ENCODE data around the gene AKAP6.
"Not testable (repeated sequence)": the region's sequence is repeated elsewhere in the genome, so short reads cannot be mapped to it uniquely, and the experiment has no call there.

The AKAP6 gene

DNA sequence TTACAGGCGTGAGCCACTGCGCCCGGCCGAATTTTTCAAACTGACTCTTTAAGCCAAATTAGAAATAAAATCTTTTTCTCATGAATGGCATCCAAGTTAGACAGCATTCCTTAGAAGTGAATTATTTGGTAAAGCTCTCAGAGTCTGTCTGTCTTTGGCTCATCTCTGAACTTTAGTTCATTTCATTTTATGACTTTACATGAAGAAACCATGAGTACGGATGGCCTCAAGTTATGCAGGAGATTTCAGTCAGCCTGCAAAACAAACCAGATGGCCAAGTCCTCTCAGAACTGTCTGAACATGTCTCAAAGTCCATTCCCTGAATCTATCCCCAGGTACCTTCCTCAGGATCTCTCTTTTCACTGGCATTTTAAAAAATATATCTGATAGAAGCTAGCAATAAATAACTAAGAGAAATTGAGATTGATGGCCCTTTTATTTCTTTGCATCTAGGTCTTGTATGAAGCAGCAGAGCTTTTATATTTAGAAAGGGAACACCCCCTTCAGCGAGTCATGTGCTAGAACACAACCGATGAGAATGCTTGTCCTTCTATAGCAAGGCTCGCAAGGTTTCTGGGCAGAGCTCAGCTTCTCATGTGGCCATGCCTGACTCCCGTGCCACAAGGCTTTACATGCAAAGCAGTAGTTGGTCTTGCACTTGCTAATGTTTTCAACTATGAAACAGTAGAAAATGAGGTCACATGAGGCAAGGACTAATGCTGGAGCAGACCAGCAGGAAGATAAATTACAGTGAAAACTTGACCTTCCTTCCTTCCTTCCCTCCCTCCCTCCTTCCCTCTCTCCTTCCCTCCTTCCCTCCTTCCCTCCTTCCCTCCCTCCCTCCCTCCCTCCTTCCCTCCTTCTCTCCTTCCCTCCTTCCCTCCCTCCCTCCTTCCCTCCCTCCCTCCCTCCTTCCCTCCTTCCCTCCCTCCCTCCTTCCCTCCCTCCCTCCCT lies 125.0 kb downstream of the AKAP6 start:
- DNase-seq = no peak

DNA sequence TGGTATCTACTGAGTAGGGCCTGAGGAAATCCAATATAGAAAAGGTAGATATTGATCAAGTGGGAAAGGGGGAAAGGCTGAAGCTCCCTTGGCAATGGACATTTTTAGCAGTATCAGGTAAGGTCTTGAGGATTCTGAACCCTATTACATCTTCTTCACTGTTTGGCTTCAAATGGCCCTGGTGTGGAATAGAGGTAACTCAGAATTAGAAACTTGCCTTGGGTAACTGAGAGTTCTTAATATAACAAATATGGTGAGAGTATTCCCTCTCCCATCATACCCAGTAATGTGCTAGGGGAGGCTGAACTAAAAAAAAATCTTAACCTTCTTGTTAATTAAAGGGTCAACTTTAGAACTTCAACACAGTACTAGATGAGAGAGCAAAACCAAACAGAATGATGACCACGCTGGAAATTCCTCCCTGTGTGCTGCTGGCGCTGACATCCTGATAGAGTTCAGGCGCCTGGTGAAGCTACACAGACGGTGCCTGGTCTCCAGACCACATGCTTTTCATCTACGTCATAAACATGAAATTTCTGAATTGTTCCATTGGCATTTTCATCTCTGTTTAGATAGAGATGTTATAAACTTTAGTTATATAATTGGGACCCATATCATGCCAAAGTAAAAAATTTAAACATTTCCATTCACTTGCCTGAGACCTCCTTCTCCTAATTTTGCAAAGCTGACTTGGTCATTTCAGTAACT lies 128.3 kb downstream of the AKAP6 start:
- no peak for DNase-seq

DNA sequence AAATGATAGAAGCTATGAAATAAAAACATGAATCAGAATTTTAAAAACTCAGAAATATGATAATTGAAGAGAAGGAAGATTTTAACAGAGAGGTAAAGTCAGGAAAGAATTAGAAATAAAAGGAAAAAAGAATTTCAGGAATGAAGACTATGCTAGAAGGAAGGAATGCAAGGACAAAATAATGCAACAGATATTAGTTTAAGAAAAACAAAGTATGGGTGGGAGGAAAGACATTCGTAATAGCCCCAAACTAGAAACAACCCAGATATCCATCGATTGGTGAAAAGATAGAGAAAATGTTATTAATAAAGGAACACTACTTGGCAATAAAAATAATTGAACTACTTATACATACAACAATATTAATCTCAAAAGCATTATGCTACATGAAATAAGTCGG lies 129.6 kb downstream of the AKAP6 start:
- no peak for DNase-seq

DNA sequence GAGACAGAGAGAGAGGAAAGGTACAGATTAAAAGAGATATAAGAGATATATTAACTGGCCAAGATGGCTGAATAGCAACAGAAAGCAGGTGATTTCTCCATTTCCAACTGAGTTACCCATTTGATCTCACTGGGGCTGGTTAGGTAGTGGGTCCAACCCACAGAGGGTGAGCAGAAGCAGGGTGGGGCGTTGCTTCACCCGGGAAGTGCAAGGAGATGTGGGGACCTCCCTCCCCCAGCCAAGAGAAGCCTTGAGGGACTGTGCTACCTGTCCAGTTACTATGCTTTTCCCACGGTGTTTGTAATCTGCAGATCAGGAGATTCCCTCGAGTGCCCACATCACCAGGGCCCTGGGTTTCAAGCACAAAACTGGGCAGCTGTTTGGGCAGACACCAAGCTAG lies 131.2 kb downstream of the AKAP6 start:
- DNase-seq = no peak

DNA sequence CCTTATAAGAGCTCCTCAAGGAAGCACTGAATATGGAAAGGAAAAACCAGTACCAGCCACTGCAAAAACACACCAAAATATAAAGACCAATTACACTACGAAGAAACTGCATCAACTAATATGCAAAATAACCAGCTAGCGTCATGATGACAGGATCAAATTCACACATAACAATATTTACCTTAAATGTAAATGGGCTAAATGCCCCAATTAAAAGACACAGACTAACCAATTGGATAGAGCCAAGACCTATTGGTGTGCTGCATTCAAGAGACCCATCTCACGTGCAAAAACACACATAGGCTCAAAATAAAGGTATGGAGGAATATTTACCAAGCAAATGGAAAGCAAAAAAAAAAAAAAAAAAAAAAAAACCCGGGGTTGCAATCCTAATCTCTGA lies 133.5 kb downstream of the AKAP6 start:
- DNase-seq = not testable (repeated sequence)

DNA sequence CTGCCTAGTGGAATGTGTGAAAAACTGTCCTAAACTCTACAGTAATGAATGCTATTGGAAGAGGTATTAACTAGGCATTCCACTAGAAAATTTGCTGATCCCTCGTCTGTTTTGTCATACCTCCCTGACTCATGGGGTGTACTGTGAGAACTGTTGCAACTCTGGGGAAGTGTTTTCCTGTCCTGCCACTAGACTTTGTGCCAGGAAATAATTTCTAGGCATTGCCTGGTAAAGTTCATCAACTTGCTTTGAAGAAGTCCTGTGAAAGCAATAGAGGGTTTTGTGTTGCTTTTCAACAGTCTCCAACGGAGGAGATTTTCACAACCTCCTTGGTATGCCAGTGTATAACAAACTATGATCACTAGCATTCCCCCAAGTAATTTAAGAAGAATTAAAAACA lies 139.9 kb downstream of the AKAP6 start:
- no peak for DNase-seq

DNA sequence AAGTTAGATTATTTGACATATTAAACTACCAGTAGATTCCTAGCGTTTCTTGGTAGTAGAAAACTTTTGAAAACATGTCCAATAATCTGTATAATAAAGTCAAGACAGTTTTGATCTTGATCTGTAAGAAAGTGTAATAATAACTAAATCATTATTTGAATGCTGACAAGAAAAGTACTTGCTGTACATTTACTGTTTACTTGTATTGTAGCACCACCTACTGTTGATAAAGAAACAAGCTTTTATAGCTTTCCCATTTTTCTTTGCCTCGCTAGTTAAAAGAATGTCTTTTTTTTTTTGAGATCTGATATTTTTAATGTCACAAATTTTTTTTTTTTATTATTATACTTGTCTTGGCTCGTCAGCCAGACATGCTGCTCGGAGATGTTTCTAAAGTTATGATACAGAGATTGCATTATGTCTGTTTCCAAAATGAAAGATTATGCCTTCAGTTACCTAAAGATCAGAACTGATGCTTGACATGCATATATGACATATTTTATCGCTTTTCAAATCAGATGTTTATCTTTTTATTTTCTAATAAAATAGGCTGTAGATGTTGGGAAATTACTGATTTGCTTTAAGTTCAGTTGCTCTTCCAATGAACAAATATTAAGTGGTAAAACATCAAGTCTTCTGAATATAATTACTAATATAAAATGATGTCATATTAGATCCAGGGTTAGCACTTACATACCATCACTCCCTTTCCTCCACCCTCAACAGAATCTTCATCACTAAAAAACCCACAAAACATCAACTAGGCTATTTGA lies 140.5 kb downstream of the AKAP6 start:
- no peak for DNase-seq

DNA sequence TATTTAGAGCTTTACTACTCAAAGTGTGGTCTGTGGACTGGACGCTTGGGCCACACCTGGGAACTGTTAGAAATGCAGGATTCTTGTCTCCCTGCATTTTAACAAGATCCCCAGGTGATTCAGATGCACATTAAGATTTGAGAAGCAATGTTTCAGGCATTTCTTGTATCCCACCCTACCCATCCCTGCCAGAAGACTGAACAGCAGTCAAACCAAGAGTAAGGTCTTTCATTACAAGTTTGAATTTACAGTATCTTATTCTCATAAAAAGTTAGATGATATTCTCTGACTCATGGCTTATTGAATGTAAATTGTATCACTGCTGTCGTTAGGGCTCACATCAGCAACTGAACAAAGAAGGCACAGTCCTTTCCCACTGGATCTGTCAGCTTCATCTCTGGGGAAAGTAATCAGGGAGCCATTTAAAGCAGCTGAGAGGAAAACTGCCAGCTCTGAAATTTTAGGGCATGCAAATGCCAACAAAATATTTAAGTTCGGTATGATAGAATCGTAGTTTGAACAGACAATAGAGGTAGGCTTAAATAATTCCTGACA lies 141.1 kb downstream of the AKAP6 start:
- DNase-seq = no peak

DNA sequence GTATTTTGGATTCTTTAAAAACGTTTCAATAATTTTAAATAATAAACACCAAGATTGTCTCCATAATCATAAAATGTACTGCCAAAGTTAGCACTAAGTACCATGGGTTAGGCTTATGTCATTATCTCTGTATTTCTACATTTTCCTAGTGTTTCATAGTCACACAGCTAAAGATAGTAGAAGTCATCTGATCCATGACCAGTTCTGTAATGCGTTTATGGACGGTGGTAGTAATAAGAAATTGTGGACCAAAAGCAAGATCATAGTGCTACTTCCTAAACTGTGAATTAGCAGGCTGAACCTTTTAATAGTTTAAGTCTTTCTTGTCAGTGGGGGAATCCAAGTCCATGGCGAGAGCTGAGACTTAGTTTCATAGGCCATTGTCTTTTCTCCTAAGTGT lies 142.1 kb downstream of the AKAP6 start:
- no peak for DNase-seq

DNA sequence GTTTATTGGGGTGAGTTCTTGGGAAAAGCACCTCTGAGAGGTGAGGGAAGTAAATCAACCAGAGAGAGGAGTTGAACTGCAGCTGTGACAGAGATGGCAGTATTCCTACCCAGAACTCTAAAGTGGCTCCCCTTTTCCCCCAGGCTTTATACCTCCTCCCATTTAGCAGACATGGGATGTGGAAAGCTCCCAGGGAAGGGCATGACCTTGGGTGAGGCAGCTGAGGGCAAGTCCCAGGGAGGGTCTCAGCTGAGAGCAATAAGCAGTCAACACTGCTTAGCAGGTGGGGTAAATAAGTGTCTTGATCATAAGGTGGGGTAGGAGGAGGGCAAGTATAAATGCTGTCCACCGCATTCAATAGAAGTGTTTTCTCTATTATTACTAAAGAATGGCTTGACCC lies 143.0 kb downstream of the AKAP6 start:
- no peak for DNase-seq

DNA sequence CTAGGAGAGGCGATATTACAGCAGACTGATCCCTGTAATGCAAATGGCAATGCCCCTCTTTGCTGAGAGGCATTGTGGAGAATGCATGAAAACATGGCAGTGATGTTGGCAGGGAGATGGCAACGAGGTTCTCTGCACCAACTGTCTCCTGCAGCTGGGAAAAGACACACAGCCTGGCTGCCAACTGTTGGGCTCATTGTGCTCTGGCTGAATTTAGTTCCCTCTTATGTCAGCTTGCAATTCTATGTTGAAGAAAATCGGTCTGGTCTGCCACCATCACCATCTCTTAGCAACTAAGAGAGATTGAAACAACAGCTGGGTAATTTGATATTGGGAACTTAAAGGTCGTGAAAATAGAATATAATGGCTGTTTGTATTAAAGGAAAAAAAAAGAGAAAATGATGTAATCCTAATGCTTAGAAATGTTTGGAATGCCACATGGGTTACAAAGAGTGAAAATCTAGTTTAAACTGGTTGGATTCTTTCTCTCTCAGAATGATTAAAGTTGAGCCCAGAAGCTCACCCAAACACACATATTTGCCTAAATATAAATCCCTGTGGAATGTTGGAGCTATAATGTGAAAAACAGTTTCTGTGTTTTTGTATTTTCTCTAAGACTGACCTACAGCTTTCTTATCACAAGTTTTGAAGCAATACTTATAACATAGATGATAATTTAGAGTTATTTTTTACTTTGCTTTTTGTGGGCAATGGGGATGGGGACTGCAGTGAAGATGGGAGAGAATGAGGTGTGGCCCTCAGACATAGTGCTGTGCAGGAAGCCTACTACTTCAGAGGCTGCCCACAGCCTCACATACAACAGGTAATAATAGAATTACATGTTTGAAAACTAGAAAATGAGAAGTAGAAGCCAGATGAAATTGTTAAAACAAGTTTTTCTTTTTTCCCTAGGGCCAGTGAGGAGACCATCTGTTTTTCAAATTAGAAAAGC lies 143.7 kb downstream of the AKAP6 start:
- DNase-seq = no peak

DNA sequence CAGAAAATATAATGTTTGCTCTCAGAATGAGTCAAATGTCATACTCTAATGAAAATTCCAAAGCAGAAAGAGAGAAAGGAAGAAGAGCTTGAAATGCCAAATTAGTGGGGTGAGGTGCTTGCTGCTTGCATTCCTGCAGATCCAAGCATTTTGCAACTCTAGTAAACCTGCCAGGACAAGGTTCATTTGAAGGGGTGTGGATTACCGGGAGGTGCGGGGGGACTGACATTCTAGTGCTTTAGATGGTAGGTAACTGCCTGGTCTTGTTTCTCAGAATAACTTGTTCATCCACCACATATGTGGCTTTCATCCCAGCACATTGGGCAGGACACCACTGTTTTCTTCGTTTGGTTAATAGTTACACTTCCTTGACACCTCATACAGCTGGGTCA lies 144.4 kb downstream of the AKAP6 start:
- DNase-seq = no peak

DNA sequence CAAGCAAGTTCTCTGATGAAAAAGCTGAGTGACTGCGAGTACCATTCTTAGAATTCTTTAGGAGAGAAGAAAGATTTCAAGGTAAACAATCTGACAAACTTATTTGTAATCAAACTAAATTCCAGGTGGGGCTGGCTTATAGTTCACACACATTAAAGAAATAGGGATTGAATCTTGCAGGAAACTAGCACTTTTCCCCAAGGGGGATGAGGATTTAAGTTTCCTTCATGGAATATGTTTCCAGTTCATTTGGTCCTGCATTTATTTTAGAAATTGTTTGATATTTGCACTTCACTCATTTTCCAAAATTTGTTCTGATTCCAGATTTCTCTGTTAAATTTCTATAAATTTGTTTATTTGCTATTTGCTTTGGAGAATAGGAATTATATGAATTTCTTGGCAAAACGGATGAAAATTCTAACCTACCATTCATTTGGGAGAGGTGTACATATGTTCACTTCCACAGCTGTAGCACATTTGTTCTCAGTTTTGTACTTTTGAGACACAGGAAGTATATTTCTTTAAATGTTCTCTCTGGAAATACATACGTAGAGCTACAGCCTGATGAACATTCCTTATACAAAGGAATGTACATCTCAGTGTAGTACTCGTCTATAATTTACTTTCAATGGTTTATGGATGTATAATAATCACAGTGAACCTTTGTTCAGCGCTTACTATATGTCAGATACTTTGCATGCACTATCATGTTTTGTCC lies 145.5 kb downstream of the AKAP6 start:
- DNase-seq = no peak

DNA sequence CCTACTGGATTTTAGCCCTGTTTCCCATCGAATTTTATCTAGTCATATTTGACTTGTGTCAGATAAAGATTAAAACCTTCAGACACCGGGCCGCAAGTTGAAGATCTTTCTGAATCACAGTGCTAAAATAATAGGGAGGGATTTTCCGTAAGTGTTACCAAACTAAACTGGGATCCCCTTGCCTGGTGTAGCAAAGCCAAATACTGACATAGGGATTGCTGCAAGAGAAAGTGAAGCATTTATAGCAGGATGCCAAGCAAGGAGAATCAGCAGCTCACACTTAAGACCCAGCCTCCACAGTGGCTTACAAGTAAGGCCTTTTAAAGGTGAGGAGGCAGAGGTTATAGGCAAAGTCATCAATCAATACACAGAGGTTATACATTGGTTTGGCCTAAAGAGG lies 147.4 kb downstream of the AKAP6 start:
- DNase-seq = no peak

DNA sequence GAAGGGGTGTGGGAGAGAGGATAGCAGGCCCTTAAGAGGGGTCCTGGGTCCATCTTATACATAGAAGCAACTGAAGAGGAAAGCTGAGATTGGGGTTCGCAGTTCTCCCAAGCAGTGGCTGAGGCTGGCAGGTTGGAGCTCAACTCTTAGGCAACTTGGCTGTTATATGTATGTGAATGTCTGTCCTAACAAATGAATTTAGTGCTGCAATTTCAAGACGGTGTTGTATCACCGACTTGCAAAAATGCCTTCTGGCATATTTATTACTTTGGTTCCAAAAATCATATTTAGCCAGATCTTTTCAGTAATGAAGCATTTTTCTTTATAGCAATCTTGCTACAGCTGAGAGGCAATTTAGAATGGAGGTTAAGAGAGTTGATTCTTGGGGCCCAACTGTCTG lies 148.3 kb downstream of the AKAP6 start:
- DNase-seq = no peak

DNA sequence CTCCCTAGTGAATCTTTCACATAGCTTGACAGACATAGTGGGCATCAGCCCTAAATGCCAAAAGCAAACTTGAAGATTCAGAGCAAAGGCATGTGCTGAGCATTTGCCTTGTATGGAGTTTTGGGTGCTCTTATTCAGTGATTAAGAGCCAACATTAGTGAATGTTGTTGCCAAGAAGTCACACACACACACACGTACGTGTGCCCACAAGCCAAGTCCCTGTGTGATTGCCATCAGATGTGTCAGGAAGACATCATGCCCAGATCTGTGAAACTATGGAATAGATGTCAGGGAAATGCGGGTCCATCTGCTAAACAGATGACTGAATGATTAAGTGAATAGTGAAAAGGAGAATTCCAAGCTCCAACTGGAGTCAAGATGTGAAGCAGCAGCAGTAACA lies 149.0 kb downstream of the AKAP6 start:
- DNase-seq = no peak

DNA sequence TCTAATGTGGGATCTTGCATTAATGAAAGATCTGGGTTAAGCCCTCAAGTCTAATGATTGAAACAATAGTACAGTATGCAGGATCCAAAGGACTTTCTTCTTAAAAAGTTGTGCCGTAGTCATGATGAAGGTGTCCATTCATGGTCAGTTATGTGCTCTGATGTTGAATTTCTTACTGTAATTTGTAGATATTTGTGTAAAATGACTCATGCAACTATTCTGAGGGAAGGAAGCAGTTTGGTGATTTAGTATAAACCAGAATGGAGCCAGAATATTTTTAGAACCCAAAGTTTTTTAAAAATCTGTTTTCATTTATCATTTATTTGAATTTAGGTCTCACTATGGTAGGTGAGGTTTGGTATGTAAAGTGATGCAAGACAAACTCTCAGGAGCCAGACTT lies 151.2 kb downstream of the AKAP6 start:
- DNase-seq = no peak

DNA sequence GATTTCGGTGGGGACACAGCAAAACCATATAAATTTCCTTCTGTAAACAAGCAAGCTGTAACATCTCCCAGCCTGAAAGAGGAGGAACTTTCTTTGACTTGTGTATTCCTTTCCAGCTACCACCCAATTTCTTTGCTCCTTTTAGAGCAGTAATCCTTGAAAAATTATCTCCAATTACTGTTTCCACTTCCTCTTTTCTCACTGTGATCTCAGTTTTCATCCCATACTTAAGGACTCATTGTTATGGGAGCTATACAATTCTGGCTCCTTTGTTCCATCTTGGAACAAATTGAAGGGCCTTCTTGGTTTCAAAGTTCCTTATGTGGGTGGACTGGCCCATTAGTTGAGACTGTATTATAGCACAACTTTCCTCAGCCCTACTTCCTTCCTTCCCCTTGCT lies 152.6 kb downstream of the AKAP6 start:
- no peak for DNase-seq

DNA sequence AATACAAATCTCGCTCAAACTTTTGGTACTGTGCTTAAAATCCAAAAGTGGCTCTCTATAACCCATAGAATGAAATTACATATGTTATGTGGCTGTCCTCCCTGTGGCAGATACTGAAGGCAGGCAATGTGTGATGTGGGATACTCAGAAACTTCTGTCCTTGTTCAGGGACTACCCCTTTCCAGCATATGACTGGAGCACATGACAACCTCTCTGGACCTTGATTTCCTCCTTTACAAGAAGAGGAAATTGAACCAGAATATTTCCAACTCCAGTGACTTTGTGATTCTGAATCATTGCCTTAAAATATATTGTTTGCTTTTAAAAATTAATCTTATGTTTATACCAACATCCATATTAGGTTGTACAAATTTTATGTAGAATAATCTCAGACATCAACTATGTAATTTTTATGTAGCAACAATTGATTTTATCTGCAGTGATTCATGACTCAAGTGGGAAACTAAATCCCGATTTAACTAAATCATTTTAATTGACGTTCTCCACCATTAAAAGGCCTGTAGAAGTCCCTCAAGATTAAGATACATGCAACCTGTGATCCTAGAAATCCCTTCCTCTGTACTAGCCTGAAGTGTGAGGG lies 162.4 kb downstream of the AKAP6 start:
- no peak for DNase-seq

DNA sequence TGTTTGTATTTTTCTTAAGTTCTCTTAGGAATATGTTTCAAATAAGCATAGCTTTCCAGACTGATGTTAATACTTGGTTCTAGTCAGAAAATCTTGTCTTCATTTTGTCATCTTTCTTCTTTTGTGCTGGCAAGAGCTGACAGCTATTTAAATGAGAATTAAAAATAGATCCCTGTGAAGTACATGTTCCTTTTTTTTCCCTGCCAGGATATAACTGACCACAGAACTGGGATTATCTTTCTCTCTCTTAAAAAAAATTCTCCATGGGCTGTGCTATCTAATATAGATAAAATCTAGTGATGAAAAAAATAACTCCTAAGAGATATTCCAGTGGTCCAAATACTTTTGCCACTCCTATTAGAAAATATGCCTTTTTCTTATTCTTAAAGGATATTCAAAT lies 163.4 kb downstream of the AKAP6 start:
- no peak for DNase-seq
